Measurements from ENCODE around the gene ZNF524.

Gene ZNF524

DNA sequence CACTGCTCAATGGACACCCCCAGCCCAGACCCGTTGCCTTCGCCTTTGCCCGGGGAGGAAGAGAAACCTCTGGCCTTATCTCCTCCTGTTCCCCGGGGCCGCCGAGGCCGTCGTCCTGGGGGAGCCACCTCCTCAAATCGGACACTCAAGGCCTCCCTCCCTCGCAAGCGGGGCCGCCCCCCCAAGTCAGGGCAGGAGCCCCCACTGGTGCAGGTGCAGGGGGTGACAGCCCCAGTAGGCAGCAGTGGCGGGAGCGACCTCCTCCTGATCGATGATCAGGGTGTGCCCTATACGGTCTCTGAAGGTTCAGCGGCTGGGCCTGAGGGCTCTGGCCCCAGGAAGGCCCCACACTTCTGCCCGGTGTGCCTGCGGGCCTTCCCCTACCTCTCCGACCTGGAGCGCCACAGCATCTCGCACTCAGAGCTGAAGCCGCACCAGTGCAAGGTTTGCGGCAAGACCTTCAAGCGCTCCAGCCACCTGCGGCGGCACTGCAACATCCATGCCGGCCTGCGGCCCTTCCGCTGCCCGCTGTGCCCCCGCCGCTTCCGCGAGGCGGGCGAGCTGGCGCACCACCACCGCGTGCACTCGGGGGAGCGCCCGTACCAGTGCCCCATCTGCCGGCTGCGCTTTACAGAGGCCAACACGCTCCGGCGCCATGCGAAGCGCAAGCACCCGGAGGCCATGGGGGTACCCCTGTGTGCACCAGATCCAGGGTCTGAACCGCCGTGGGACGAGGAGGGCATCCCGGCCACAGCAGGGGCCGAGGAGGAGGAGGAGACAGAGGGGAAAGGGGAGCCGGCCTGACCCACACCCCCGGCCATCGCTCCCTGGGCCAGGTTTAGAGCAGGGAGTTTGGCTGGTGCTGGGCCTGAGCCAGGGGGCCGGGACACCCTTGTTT, 2.3 kb downstream of the ZNF524 start:
- no peak for DNase-seq (ENCODE audit: low read depth in 2 of 2)

DNA sequence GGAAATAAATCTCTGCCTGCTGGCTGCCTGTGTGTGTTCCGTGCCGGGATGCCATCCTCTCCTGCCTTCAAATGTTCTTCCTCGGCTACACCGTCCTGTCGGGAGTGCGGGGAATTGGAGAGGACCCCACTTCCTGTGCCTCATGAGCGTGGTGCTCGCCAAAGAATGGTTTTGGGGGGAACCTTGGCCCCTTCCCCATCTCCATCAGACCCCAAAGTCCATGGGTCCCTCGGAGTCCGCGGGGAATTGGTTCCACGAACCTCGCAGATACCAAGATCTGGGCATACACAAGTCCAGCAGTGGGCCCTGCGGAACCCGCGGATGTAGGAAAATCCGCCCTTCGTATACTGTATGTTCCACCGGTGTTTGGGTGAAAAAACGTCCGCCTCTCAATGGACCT, 3.0 kb downstream of the ZNF524 start:
- no peak for DNase-seq (ENCODE audit: low read depth in 2 of 2)

DNA sequence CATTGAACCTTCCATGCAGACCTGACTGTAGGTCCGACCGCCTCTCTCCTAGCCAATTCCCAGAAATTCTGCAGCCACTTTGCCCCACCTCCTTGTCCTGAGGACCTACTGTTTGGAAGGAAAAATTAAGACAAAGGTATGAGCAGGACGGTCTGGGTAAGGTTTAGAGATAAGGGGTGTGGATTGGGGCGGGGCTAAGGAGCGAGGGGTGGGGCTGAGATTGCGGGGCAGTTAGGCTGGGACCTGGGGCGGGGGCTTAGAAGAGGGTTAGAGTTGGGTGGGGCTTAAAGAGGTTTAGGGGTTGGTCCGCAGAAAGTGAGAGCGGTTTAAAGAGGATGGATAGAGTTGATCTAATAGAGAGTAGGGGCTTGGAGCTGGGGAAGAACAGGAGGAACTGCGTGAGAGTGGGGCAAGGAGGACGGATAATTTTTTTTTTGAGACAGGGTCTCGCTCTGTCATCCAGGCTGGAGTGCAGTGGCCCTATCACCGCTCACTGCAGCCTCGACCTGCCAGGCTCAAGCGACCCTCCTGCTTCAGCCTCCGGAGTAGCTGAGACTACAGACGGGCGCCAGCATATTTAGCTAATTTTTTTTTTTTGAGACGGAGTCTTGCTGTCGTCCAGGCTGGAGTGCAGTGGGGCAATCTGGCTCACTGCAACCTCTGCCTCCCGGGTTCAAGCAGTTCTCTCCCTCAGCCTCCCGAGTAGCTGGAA, 3.6 kb downstream of the ZNF524 start:
- no peak for DNase-seq (ENCODE audit: low read depth in 2 of 2)

DNA sequence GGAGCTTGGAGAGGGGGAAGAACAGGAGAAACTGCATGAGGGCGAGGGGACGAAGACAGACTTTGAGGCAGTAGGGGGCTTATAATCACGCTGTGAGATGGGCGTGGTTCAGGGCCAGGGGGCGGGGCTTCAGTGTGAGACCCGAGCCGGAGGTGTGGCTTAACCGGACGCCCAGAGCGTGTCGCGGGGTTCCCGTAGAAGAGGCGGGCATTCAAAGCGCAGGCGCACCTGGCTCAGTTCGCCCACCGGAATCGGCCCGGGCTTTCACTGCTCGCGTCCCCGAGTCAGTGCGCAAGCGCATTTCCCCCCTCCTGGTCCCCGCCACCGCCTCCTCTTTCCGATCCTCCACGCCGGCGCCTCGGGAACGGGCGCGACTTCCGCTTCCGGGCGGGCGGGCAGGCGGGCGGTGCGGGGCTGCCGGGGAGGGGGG, 5.1 kb downstream of the ZNF524 start:
- peak; percentile 97 to 98 for DNase-seq (ENCODE audit: low read depth in 2 of 2)

DNA sequence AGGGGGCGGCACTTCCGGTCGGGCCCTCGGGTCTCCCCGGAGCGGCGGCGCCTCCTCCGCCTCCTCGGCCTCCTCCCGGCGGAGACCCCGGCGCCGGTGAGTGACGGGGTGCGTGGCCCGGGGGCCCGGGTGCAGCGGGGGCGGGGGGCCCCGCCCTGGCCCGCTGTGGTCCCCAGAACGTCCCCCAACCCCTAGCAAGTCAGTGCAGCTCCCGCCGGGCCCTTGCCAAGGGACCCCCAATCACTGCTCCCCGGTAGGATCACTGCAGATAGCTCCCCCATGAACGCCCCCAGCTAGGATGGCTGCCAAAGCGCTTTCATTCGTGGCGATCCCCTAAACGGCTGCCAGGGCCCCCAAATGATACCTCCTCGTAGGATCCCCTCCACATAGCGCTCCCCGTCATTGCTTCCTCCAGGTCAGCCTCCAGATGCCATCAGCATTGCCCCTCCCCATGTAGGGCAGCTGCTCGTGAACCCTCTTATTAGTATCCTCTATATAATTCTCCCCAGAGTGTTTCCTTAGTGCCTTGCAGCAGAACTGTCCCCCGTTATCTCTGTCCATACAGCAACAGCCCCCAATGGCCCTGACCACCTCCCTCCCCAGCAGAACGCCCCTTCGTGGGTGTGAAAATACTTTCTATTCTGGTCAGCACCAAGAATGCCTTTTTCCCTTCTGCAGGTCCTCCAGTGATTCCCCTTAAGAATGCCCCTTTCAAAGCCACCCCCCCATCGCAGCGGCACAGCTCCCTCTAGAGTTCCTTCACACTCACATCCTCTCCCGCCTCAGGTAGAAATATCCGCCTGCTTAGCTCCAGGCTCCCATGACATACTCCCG, 5.8 kb downstream of the ZNF524 start, which contains the start of gene ZNF865:
TSS of gene ZNF865 (plus strand) at position 11 of the 834 bp plus-strand sequence. CDS start 7,972 bp downstream, outside the sequence.
- peak; percentile 44 to 52 for DNase-seq (ENCODE audit: low read depth in 2 of 2)

GRCh38 chr19:55606471-55606787, 6.3 kb downstream of the ZNF524 start:
- no peak for DNase-seq (ENCODE audit: low read depth in 2 of 2)

DNA sequence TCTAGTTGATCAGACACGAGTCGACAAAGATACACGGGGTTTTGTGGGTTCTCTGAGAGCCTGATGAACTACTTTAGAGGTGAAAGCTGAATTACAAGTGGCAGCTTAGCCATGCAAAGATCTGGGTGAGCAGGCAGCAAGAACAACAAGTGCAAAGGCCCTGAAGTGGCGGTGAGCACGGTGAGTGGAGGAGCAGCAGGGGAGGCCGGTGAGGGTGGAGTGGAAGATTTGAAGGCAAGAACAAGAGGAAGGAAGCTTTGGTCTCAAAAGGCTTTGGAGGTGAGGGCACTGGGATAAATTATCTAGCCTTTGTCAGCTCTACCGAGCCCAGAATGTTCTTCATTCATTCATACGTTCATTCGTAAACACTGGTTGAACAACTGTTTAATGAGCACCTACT, 6.7 kb downstream of the ZNF524 start:
- no peak for DNase-seq (ENCODE audit: low read depth in 2 of 2)

GRCh38 chr19:55609326-55609725, 9.2 kb downstream of the ZNF524 start:
- DNase-seq (ENCODE audit: low read depth in 2 of 2), result no peak

- DNase-seq (ENCODE audit: low read depth in 2 of 2), result no peak
These were observed 11.4 kb downstream of the ZNF524 start for GRCh38 chr19:55611300-55611982.

DNA sequence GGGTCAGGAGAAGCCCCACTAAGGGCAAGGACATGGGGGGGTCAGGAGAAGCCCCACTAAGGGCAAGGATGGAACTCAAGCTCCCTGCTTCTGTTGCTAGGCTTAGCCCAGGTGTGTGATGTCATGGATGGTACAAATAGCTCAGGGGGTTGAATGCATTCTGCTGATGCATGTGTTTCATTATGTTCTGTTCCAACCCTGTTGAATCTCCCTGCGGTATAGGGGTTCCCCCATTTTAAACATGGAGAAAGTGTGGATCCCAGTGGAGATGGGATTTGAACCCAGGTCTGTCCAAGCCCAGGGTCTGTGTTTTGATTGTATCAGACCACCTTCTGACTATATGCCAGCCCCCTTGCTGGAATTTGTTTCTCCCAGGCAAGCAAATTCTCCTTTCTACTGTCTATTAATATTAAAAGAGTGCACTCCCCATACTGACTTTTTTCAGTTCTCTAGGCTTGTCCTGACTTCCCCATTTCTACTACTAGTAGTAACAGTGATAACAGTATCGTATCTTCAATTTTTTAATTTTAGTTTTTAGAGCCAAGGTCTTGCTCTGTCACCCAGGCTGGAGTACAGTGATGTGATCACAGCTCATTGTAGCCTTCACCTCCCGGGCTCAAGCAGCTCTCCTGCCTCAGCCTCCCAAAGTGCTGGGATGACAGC, 12.0 kb downstream of the ZNF524 start:
- no peak for DNase-seq (ENCODE audit: low read depth in 2 of 2)

DNA sequence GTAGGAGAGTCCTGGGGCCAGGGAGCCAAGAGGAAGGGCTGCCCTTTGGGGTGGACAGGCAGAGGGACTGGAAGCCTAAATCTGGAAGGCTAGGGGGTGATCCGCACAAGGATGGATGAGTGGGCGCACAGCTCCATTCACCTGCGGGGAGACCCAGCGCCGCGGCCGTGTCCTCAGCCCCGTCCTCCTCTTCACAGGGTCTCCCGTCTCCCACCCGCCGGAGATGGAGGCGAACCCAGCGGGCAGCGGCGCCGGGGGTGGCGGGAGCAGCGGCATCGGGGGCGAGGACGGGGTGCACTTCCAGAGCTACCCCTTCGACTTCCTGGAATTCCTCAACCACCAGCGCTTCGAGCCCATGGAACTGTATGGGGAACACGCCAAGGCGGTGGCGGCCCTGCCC, 13.3 kb downstream of the ZNF524 start:
- no peak for DNase-seq (ENCODE audit: low read depth in 2 of 2)

DNA sequence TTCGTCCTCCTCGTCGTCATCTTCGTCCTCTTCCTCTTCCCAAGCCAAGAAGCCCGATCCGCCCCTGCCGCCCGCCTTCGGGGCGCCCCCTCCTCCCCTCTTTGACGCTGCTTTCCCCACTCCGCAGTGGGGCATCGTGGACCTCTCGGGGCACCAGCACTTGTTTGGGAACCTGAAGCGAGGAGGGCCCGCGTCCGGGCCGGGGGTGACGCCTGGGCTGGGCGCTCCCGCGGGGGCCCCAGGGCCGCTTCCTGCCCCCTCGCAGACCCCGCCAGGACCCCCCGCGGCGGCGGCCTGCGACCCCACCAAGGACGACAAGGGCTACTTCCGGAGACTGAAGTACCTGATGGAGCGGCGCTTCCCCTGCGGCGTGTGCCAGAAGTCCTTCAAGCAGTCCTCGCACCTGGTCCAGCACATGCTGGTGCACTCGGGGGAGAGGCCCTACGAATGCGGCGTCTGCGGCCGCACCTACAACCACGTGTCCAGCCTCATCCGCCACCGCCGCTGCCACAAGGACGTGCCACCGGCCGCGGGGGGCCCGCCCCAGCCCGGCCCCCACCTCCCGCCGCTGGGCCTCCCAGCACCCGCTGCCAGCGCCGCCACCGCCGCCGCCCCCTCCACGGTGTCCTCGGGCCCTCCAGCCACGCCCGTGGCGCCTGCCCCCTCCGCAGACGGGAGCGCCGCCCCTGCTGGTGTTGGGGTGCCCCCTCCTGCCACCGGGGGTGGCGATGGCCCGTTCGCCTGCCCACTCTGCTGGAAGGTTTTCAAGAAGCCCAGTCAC, 14.0 kb downstream of the ZNF524 start:
- DNase-seq (ENCODE audit: low read depth in 2 of 2), result no peak

- no peak for DNase-seq (ENCODE audit: low read depth in 2 of 2)
These were observed 14.8 kb downstream of the ZNF524 start for GRCh38 chr19:55614711-55615542.

DNA sequence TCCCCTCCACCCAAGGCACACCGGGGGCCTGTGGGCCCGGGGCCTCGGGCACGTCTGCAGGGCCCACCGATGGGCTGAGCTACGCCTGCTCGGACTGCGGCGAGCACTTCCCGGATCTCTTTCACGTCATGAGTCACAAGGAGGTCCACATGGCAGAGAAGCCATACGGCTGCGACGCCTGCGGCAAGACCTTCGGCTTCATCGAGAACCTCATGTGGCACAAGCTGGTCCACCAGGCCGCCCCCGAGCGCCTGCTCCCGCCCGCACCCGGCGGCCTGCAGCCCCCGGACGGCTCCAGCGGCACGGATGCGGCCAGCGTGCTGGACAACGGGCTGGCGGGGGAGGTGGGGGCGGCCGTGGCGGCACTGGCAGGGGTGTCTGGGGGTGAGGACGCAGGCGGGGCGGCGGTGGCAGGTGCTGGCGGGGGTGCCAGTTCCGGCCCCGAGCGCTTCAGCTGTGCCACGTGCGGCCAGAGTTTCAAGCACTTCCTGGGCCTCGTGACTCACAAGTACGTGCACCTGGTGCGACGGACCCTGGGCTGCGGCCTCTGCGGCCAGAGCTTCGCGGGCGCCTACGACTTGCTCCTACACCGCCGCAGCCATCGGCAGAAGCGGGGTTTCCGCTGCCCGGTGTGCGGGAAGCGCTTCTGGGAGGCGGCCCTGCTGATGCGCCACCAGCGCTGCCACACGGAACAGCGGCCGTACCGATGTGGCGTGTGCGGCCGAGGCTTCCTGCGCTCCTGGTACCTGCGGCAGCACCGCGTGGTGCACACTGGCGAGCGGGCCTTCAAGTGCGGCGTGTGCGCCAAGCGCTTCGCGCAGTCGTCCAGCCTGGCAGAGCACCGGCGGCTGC, 15.7 kb downstream of the ZNF524 start:
- no peak for DNase-seq (ENCODE audit: low read depth in 2 of 2)

- DNase-seq (ENCODE audit: low read depth in 2 of 2), result no peak
These were observed 16.3 kb downstream of the ZNF524 start for GRCh38 chr19:55616395-55616875.

DNA sequence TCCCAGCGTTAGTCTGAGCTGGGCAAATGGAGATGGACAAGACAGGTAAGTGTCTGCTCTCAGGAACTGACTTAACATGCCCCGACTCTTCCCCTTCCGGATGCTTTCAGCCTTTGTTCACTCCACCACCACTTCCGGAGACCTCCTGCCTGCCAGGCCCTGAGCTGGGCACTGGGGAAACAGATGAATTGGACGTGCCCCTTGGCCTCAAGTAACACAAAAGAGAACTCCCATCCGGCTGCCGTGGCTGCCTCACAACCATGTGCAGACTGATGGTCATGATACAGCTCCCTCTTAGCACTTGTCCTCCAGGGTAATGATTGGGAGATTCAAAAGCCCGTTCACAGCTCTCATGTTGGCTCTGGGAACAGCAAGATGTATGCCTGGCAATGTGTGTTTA, 17.3 kb downstream of the ZNF524 start:
- DNase-seq (ENCODE audit: low read depth in 2 of 2), result no peak

GRCh38 chr19:55618426-55618825, 18.3 kb downstream of the ZNF524 start:
- DNase-seq (ENCODE audit: low read depth in 2 of 2), result no peak

GRCh38 chr19:55619286-55619685, 19.2 kb downstream of the ZNF524 start:
- no peak for DNase-seq (ENCODE audit: low read depth in 2 of 2)

Data from activated CD8-positive, alpha-beta memory T cell treated with anti-CD3 and anti-CD28 coated beads for 4 hours (primary cell).